Upper lobe of left lung (tissue), 6 donors: ENCODE data around the gene TCF7L1. TPM values are rescaled to one million over a fixed set of nuclear protein-coding genes. Genes with fewer than 3 reads are reported as not detected.
A peak's percentile ranks its signal among the peaks of the same experiment; 100 is the strongest.

Experiments
- ATAC-seq, 2 donors: fragments of 200-7000 bp; cut with Tn5 transposase; one replicate each; pipeline ENCODE4 v1.9.1; 2022; ENCODE audit warnings: mild to moderate bottlenecking in 2 of 2, moderate library complexity in 2 of 2; ENCODE audit not compliant: low FRiP score in 2 of 2
- DNase-seq, 2 donors: peaks; one replicate each; pipeline ENCODE4 v3.0.0-alpha.2; 2019 to 2020
- H3K27ac ChIP-seq, 4 donors: fragments of 200-600 bp; sonication (generic); one replicate each; pipeline ENCODE4 v1.5.1; 2016 to 2019
- H3K27me3 ChIP-seq, 4 donors: fragments of 200-600 bp; sonication (generic); one replicate each; pipeline ENCODE4 v1.5.1; 2017 to 2019
- H3K36me3 ChIP-seq, 4 donors: fragments of 200-600 bp; sonication (generic); one replicate each; pipeline ENCODE4 v1.5.1; 2016 to 2019
- H3K4me1 ChIP-seq, 4 donors: fragments of 200-600 bp; sonication (generic); one replicate each; pipeline ENCODE4 v1.5.1; 2018 to 2019
- H3K4me3 ChIP-seq, 4 donors: fragments of 200-600 bp; sonication (generic); one replicate each; pipeline ENCODE4 v1.5.1; 2017 to 2019; ENCODE audit warnings: mild to moderate bottlenecking in 2 of 4, moderate library complexity in 1 of 4
- H3K9me3 ChIP-seq, 4 donors: fragments of 200-600 bp; sonication (generic); one replicate each; pipeline ENCODE4 v1.5.1; 2018 to 2019
- CTCF ChIP-seq, 6 experiments: fragments of 450-650 bp in 4 of 6; fragments of 200-600 bp in 2 of 6; sonication (generic) in 2 of 6; IDR thresholded peaks; one replicate each; pipeline ENCODE4 v1.5.1; 2016 to 2019; ENCODE audit warnings: antibody characterized with exemption in 6 of 6
- EP300 ChIP-seq, 4 donors: sonication (generic); formaldehyde crosslinking; IDR thresholded peaks; one replicate each; pipeline ENCODE4 v1.5.1; 2017; ENCODE audit warnings: antibody characterized with exemption in 4 of 4, control low read depth in 2 of 4
- POLR2A ChIP-seq, 4 donors: fragments of 450-650 bp; IDR thresholded peaks; one replicate each; pipeline ENCODE4 v1.5.1; 2016 to 2017; ENCODE audit warnings: antibody characterized with exemption in 4 of 4, mild to moderate bottlenecking in 2 of 4
- POLR2AphosphoS5 ChIP-seq, 2 donors: sonication (generic); formaldehyde crosslinking; IDR thresholded peaks; one replicate each; pipeline ENCODE4 v1.5.1; 2017; ENCODE audit warnings: antibody characterized with exemption in 2 of 2
- WGBS, 2 donors: methylation state at CpG; one replicate each; pipeline ENCODE4 v1.1.5; 2017 to 2018; 5-methylcytosine and 5-hydroxymethylcytosine counted together
- total RNA-seq, 6 donors: library from RNA; depleted of rRNA in 4 of 6; stranded (reverse); fragments of >200 nt in 4 of 6; gene quantifications; one replicate each; pipeline versions ENCODE4 v1.1.0 to v1.2.1, GENCODE V29; 2016 to 2021
- donor health status: DM: no; HTN: no; CAD: no; lungs with moderate emphysema.
- donor health status: DM: no; HTN: yes; CAD: no; lungs with severe emphysema.

Gene TCF7L1
- total RNA-seq, 6 donors from 2014 or later = 7.3 to 18.4 (median 11.2) TPM

- Histone ChIP-seq H3K9me3 (no peaks in the 10 kb centered on the region), H3K27me3 (no peaks in the 10 kb centered on the region), H3K36me3 (no peaks in the 10 kb centered on the region), H3K4me1 (peaks cover 32 to 53% (median 45%) of the 10 kb centered on the region in 4 donors), H3K27ac (no peak overlapping the region), H3K4me3 (no peak overlapping the region)
- DNase-seq (no peak), ATAC-seq (no peak)
- TF ChIP-seq POLR2A (IDR thresholded peaks at IDR 0.05) (no peak), CTCF (IDR thresholded peaks at IDR 0.05) (no peak), POLR2AphosphoS5 (IDR thresholded peaks at IDR 0.05) (no peak), EP300 (IDR thresholded peaks at IDR 0.05) (no peak)
- WGBS, 2 donors = 87 to 88% methylated on average over 5 of the region's 5 CpGs
Observed at GRCh38 chr2:85178980-85179411, 45.8 kb downstream of the TCF7L1 start.

GRCh38 chr2:85179541-85179940 lies 46.3 kb downstream of the TCF7L1 start:
- DNase-seq (no peak), ATAC-seq (no peak)
- Histone ChIP-seq H3K27me3 (no peaks in the 10 kb centered on the region), H3K4me3 (no peak overlapping the region), H3K36me3 (no peaks in the 10 kb centered on the region), H3K4me1 (peaks cover 32 to 53% (median 45%) of the 10 kb centered on the region in 4 donors), H3K9me3 (no peaks in the 10 kb centered on the region), H3K27ac (no peak overlapping the region)
- WGBS, 2 donors = 67 to 76% methylated on average over 3 of the region's 3 CpGs
- TF ChIP-seq POLR2A (IDR thresholded peaks at IDR 0.05) = no peak
- no peak for TF ChIP-seq POLR2AphosphoS5 (IDR thresholded peaks at IDR 0.05)
- no peak for TF ChIP-seq EP300 (IDR thresholded peaks at IDR 0.05)
- TF ChIP-seq CTCF (IDR thresholded peaks at IDR 0.05) = no peak

- DNase-seq (no peak), ATAC-seq (no peak)
- Histone ChIP-seq H3K4me1 (peaks cover 27 to 47% (median 41%) of the 10 kb centered on the region in 4 donors), H3K27me3 (no peaks in the 10 kb centered on the region), H3K4me3 (no peak overlapping the region), H3K9me3 (no peaks in the 10 kb centered on the region), H3K36me3 (no peaks in the 10 kb centered on the region), H3K27ac (no peak overlapping the region)
- TF ChIP-seq CTCF (IDR thresholded peaks at IDR 0.05) (no peak), POLR2AphosphoS5 (IDR thresholded peaks at IDR 0.05) (no peak)
- WGBS, 2 donors = 53% methylated on average over 12 of the region's 12 CpGs
Observed at GRCh38 chr2:85180322-85181133, 47.3 kb downstream of the TCF7L1 start.

GRCh38 chr2:85181134-85181631 lies 48.0 kb downstream of the TCF7L1 start:
- TF ChIP-seq EP300 (IDR thresholded peaks at IDR 0.05) (no peak), POLR2A (IDR thresholded peaks at IDR 0.05) (no peak), CTCF (IDR thresholded peaks at IDR 0.05) (peak in 1 of 6 experiments; percentile 9), POLR2AphosphoS5 (IDR thresholded peaks at IDR 0.05) (no peak)
- H3K36me3 ChIP-seq = no peaks in the 10 kb centered on the region
- no peak overlapping the region for H3K27ac ChIP-seq
- no peaks in the 10 kb centered on the region for H3K9me3 ChIP-seq
- H3K27me3 ChIP-seq = no peaks in the 10 kb centered on the region
- DNase-seq (no peak), ATAC-seq (no peak)
- H3K4me1 ChIP-seq = peaks cover 20 to 41% (median 35%) of the 10 kb centered on the region in 4 donors
- 77 to 83% methylated on average over 5 of the region's 5 CpGs for WGBS, 2 donors
- H3K4me3 ChIP-seq = no peak overlapping the region
